Activated CD4-positive, CD25-positive, alpha-beta regulatory T cell treated with anti-CD3 and anti-CD28 coated beads, Interleukin-2, amount 50 U/mL, for 24 hours (primary cell): Measurements from ENCODE around the gene CANT1.
"Not testable (repeated sequence)": the region's sequence is repeated elsewhere in the genome, so short reads cannot be mapped to it uniquely, and the experiment has no call there.

Source experiments
- ATAC-seq, 2 donors: fragments of 150-1000 bp; cut with Tn5 transposase; one replicate each; pipeline ENCODE4 v1.10.0; 2021; ENCODE audit warnings: mild to moderate bottlenecking in 1 of 2, moderate library complexity in 1 of 2

Gene CANT1

DNA sequence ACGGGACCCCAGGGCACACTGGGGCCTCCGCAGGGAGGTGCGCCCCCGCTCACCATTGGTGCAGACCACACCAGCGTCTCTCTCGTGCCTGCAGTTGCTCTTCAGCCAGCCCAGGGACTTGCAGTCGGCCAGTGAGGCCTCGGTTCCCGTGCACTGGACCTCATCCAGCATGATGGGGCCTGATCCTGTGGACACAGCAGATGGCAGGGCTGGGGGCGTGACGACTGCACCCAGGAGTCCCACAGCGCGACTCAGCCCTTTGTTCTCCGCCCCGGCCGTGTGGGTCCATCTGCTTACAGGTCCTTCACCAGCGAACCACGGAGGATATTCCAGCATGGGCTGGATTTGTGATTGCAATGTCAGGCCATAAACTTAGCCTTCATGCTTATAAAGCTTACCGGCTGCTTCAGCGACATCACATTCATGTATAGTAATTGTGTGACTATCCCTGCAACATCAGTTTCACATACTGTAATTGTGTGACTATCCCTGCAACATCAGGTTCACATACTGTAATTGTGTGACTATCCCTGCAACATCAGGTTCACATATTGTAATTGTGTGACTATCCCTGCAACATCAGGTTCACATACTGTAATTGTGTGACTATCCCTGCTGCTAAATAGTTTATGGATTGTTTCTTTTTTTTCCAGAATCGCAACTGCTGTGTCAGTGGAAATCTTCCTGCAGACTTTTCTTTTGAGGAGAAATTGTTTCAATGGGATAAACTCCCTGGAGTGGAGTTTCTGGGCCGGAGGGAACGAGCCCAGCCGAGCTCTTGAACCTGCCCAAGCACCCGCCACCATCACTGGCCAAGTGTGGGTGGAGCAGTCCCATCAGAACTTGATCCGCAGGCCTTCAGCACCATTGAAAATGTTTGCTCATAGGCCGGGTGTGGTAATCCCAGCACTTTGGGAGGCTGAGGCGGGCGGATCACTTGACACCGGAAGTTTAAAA, 34.7 kb downstream of the CANT1 start:
- no peak for ATAC-seq

DNA sequence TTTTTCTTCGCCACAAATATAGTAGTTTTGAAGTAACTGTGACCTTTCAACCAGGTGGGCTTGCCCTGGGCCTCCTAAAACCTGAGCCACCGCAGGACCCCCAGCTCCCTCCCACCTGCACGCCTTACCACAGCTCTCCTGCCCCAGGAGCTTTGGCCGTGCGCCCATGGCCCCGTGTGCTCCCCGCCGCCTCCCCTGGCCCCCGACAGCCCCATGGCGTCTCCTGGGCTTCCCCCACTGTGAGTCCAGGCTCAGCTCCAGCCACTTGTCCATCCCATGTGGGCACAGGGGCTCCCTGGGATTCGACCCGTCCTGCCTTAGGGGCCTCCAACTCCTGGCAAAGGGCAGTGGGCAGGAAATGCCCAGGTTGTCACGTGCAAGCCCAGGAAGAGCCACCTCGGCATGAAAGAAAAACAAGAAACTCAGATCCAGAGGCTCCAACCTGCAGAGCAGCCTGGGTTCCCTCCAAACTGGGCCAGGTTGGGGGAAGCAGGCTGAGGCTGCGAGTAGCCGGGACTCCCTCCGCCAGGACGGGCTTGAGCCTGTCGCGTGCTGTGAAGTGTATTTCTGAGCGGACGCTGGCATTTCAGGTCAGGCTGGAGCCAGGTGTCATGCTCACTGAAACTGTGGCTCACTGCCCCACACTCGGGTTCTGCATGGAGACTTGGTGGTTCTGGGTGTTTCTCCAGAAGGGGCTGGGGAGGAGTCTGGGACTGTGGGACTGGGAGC, 35.6 kb downstream of the CANT1 start:
- no peak for ATAC-seq

DNA sequence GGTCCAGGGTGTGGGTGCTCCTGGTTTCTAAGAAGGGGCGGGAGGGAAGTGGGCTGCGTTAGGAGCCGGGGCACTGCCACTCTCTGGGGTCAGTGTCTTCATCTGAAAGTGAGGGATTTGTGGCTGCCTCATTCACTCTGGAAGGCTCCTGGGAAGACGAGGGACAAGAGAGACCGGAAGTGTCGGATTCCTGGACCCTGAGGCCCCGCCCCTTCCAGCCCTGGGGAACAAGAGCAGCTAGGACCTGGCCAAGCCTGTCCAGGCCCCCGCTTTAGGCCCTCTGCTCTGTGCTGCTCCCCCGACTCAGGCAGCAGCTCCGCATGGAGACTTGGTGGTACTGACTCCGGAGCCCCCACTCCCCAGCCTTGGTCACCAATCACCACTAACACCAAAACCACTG, 36.4 kb downstream of the CANT1 start:
- ATAC-seq: no peak

DNA sequence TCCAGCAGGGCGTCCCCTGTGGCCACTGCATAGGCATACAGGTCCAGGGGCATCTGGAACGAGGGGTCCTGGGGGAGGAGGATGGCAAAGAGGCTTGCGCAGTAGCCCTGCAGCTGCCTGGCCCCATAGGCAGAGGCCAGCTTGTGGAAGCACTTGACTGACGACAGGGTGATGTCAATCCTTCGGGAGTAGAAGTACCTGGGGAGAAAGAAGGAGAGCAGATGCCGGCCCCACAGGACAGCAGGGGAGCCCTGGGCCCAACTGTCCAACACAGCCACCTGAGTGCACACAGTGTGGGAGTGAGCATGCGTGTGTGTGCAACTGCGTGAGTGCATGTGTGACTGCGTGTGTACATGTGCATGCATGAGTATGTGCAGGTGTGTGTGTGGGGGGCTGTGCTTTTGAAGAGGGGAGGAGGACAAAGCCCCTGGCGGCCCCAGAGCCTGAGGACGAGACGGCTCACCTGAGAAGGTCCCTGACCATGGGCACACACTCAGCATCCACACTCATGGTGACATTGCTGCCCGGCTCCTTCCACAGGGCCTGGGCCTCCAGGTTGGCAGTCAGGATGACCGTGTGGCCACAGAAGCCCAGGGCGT, 37.0 kb downstream of the CANT1 start:
- ATAC-seq: no peak

DNA sequence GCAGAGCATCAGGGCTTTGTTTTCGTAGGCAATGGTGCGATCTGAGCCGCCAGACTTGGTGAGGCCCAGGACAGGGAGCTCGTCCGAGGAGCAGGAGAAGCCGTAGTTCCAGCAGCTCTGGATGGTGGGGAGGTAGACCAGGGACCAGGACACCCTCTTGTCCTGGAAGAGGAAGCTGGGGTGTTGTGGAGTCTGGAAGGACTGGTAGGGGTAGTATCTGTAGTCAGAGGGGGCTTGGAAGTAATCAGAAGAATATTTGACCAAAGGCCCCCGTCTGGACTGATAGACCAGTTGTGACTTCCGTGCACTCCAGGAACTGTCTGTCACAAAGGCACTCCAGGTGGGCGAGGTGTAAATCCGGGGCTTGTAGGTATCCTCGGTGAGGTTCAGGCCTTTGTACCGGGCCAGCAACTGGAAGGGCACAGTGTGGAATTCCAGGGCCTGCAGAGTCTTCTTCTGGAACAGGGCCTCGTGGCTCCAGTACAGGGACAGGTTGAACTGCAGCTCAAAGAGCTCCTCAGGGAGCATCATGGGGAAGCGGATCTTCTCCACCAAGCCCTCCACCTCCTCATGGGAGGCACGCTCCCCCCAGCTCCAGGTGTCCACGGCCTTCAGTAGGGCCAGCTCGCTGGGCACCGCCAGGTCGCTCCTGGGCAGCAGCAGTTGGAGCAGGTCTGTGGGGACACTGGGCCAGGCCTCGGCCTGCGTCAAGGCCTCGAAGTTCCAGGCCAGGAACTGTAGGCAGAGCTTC, 37.6 kb downstream of the CANT1 start:
- no peak for ATAC-seq

DNA sequence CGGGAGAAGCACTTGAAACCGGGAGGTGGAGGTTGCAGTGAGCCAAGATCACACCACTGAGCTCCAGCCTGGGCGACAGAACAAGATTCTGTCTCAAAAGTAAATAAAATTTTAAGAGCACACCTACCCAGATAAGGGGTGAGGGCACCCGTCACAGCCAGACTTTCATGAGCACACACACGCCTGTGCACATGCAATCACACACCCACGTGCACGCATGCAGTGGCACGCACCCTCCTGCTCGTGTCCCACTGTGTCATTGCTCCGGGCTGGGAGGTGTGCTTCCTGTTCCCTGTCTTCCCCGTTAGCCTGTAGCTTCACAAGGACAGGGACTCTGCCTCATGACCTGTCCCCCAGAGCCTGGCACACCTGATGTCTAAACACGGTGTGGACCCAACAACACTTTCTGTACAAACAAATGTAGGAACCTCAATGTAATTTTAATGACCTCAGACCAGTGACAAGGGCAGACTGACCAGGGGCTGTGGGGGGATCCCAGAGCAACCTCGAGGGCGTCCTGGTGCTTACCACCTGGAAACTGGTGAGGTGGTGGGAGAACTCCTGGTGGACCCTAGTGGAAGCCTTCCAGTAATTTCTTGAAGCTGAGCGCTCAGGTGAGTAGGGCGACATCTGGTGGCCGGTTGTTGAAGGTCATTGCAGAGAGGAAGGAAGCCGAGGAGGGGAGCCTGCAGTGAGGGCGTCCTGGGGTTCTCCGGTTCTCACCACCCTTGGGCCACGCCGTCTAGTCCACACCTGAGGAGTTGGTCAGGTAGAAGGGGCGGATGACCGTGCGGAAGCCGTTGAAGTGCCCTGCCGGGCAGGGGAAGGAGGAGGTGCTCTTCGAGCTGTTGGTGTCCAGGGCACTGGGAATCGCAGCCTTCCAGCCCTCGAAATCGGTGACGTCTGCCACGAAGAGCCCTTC, 38.5 kb downstream of the CANT1 start:
- peak; percentile 49 to 78 for ATAC-seq

DNA sequence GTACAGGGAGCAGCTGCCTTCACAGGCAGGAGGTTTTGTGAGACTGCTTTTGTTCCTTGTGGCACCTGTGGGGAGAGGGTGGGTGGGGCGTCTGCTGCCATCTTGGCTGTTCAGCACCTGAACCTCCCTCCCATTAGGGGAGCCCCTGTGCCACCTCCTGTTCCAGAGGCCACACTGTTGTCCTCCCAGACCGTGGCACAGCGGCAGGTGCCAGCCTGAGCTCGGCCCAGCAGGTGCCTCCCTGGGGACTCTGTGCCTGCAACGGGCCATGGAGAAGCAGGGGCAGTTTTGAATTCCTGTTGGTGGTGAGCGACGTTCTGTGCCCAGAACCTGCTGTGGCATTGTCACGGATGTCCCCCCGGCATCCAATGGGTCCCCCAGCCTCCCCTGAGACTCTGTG, 39.7 kb downstream of the CANT1 start:
- no peak for ATAC-seq

DNA sequence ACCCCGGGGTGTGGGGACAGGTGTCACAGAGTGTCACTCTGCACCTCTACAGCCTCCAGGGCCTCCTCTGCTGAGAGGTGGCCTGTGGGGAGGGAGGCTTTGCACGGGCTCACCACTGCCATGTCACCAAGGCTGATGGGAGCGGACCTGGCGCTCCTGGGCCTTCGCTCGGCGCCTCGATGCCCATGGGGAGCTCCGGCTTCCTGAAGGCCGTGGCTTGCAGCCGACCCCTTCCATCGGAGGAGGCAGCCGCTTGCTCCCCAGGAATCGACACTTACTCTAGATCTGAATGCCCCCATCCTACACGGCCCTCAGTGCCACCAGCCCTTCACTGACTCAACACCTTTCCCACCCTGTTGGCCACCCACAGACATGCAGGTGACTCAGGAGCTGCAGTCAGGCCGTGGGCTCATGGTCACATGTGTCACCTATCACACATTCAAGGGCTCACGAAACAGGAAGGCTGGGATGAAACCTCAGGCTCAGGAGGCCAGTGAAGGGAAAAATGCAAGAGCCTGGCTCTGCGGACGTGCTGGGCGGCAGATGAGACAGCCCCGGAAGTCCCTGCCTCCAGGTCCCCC, 41.7 kb downstream of the CANT1 start:
- no peak for ATAC-seq

DNA sequence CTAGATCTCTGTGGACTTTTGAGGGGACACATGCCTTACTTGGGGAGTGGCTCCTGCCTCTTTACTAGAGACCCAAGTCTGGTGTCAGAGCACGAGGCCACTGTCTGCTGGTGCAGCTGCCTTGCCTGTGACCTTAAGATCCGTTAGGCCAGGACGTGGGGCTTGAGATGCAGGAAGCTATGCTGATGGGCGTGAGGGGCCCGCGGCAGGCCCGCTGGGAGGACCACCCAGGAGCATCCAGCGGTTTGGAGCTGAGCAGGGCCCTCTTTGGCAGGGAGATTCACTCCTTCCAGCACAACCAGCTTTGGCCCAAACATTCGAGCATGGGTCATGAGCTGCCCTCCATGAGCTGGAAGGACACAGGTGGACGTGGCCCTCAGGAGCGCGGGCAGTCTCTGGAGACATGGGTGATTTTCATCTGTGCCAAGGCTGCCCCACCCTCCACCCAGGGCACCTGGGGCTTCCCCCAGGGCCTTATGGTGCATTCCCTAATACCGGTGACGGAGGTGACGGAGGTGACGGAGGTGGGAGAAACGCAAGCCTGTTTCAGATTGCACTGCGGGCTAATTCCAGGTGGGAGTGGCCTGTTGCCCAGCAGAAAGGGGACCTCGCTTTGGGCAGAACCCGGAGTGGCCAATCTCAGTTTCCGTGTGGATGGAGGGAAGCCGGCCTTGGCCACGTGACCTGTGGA, 42.5 kb downstream of the CANT1 start:
- ATAC-seq: no peak

DNA sequence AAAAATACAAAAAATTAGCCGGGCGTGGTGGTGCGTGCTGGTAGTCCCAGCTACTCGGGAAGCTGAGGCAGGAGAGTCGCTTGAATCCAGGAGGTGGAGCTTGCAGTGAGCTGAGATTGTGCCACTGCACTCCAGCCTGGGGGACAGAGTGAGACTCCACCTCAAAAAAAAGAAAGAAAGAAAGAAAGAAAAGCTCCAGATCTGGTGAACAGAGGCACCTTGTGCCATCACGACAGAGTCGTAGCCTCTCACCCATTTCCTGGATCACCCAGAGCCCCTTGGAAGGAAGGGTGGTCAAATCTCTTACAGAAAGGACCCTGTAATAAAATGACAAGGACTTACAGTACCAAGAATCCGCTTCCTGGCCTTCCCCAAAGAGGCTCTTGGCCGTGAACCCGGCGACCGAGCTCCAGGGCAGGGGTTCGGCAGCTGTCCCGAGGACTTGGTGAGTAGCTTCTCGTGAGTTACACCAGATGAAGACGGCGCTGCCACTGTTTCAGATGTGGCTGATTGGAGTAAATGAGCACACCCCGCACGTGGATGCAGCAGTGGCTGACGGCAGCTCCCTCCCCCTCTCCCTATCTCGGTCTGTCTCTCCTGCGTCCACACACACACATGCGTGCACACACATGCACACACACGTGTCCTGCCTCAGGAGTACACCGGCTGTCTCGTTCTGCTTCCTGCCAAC, 43.3 kb downstream of the CANT1 start:
- ATAC-seq: no peak

DNA sequence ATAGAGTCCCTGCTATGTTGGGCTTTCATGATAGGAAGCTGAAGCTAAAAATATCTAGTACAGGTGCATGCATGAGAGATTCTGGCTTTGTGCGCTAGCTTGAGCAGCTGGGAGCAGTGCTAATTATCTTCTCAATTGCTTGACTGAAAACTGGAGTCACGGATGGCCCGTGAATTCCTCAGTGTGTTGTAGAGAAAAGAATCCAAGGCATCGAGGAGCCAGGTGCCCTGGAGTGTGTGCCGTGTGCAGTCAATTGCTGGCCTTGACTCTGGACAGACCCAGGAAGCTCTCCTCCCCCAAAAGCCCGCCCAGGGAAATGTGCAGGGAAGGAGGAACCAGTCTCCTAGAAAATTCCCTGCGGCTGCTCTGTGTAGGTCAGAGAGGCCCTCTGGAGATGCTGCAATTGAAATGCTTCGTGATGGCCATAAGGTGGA, 44.1 kb downstream of the CANT1 start:
- no peak for ATAC-seq

DNA sequence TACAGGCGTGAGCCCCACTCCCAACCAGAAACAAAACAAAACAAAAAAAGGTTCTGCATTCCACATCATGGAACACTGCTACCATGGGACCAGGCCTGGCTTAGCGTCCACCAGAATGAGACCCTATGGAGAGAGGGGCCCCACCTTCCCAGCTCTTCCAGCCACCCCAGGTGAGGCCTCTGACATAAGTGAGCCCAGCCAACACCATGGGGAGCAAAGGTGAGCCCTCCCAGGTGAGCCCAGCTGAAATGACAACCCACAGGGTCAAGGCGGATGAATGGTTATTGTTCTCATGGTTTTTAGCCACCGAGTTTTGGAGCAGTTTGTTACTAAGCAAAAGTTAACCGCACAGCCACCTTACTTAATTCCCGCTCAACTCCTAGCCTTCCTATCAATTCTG, 46.2 kb downstream of the CANT1 start:
- no peak for ATAC-seq

DNA sequence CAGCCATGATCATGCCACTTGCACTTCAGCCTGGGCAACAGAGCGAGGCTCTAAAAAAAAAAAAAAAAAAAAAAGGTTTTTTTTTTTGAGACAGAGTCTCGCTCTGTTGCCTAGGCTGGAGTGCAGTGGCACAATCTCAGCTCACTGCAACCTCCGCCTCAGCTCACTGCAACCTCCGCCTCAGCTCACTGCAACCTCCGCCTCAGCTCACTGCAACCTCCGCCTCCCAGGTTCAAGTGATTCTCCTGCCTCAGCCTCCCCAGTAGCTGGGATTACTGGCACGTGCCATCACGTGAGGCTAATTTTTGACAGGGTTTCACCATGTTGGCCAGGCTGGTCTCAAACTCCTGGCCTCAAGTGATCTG, 46.6 kb downstream of the CANT1 start:
- ATAC-seq: not testable (repeated sequence)

DNA sequence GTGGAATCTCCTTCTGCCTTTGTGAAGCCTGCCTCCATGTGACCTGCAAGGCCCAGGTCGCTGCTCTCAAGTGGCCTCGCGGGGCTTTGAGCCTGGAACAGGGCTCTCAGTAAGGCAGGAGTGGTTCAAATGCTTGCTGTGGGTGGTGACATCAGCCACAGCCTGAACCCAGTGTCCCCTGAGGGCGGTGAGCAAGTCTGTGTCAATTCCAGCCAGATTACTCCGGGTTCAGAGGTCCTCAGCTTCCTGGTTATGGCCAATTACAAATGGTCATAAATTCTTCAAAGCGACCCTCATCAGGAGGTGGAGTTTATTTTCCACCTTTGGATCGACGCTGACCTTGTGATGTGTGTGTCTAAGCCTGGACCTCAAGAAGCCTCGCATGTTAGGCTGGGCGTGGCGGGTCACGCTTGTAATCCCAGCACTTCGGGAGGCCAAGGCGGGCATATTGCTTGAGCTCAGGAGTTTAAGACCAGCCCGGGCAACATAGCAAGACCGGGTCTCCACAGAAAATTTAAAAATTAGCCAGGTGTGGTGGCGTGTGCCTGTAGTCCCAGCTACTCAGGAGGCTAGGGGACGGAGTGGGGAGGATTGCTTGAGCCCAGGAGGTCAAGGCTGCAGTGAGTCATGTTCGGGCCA, 47.1 kb downstream of the CANT1 start:
- ATAC-seq: no peak

DNA sequence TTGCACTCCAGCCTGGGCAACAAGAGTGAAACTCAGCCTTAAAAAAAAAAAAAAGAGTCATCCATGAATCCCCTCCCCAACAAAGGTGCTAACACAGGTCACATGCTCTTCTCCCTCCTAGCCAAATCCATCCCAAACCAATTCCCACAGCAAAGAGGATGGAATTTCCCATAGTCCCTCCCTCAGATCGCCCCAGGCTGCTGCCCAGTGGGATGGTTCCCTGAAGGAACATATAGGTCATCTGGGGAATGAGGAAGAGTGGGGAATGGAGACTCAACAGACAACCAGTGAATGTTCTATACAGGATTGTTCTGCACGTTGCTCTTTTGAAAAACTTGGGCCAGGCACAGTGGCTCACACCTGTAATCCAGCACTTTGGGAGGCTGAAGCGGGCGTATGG, 48.0 kb downstream of the CANT1 start:
- ATAC-seq: no peak

DNA sequence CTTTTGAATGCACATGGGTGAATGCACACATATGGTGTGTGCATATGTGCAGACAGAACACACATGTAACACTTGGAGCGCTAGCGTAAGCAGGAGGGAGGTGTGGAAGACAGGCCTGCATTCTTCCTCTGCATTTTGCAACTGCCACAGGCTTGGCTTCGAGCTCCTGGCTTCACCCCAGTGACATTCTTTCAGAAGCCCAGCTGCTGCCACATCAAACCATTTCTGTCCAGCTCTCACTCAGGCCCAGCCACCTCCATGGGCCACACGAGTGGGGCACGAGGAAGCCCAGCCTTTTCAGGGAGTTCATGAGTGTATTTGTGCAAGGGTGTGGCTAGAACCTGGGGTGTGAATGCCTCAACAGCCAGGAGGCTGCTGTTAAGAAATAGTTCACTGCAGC, 48.6 kb downstream of the CANT1 start:
- ATAC-seq: no peak

DNA sequence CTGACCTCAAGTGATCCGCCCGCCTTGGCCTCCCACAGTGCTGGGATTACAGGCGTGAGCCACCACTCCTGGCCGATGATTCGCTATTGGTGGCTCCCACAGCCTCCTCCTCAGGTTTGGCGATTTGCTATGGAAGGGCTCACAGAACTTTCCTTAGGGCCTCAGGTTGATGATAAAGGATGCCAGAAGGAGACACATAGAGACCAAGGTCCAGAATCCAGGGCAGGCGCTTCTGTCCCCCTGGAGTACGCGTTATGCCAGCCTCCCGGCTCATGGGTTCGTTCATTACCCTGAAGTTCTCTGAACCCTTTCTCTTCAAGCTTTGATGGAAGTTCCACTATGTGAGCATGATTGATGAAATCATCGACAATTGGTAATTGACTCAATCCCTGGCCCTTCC, 49.8 kb downstream of the CANT1 start:
- no peak for ATAC-seq

DNA sequence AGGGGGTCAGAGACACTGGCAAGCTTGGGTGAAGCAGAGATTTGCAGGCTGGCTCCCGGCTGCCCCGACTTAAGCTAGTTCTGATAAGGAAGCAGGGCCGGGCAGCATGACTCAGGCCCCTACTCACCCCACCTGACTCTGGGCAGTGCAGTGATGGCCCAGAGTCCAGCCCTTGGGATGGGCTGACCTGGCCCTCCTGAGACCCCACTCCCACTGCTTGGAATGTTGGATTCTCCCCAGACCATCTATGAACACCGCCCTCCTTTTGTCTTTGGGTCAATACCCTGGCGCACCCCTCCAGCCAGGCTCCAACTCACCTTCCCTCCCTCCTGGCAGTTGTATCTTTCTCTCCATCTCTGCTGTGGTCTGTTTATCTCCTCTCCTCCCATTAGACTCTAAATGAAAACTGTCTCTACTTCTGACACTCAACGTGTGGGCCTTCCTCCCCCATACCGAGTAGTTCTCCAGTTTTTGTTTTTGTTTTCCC, 50.9 kb downstream of the CANT1 start:
- no peak for ATAC-seq

DNA sequence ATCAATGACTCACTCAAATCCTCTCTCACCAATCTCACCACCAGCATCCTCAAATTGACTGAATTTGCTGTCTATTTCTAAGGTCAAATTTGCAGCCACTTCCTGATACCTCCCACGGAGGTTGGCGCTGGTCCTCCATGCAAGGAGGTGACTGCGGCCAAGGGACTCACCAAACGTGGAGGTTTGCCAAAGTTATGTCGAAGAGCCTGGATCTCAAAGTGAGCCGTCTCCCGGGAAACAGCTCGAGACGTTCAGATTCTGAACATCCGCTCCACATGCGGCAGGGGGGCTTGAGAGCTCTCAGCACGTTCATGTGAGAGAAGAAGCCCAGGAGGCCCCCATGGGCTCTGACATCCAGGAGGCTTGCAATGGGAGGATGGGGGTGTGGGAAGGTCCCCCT, 52.4 kb downstream of the CANT1 start:
- ATAC-seq: no peak
